PC-3 (cell line): ENCODE measurements around the gene IGSF22. TPM values are rescaled to one million over a fixed set of nuclear protein-coding genes. Genes with fewer than 3 reads are reported as not detected.

Experiments used
- ATAC-seq: fragments of 200-7000 bp; cut with Tn5 transposase; 2 replicates; pipeline ENCODE4 v1.9.1; 2020; ENCODE audit warnings: mild to moderate bottlenecking, moderate library complexity
- BruUV-seq: library from RNA; stranded (reverse); fragments of 400-500 nt; replicated peaks from 2 replicates; lab custom pipeline; 2021; lab: Mats Ljungman, UMichigan
- CTCF ChIA-PET: fragments of 300-600 bp; sonication (Branson Sonifier 250); formaldehyde crosslinking; loops from one replicate; lab custom pipeline; 2022; ENCODE audit warnings: antibody characterized with exemption; lab: Charles Lee
- POLR2A ChIA-PET: fragments of 300-600 bp; sonication (Branson Sonifier 250); formaldehyde crosslinking; loops from one replicate; lab custom pipeline; 2022; ENCODE audit warnings: antibody characterized with exemption; ENCODE audit not compliant: unreplicated experiment; lab: Charles Lee
- DNase-seq: peaks from one replicate; pipeline ENCODE4 v3.0.0-alpha.2; 2015
- H2AFZ ChIP-seq: fragments of 300-600 bp; sonication (generic); 2 replicates; pipeline ENCODE4 v1.6.0; 2016; ENCODE audit warnings: antibody characterized with exemption, low read length
- H3F3A ChIP-seq: fragments of 300-600 bp; sonication (generic); one replicate; pipeline ENCODE4 v1.6.0; 2017; ENCODE audit warnings: antibody characterized with exemption, low read length, control low read depth, mild to moderate bottlenecking; ENCODE audit not compliant: unreplicated experiment
- H3K27ac ChIP-seq: fragments of 300-600 bp; sonication (generic); 2 replicates; pipeline ENCODE4 v1.5.1; 2016; ENCODE audit warnings: mild to moderate bottlenecking, low read length
- H3K27me3 ChIP-seq: fragments of 300-600 bp; sonication (generic); 2 replicates; pipeline ENCODE4 v1.6.1; 2016; ENCODE audit warnings: low read length, mixed read lengths
- H3K36me3 ChIP-seq: fragments of 300-600 bp; sonication (generic); 2 replicates; pipeline ENCODE4 v1.6.1; 2016; ENCODE audit warnings: low read depth, mixed run types, low read length, mixed read lengths
- H3K4me1 ChIP-seq: fragments of 300-600 bp; sonication (generic); 2 replicates; pipeline ENCODE4 v1.5.1; 2016; ENCODE audit warnings: low read length; ENCODE audit not compliant: insufficient read depth
- H3K4me2 ChIP-seq: fragments of 300-600 bp; sonication (generic); 2 replicates; pipeline ENCODE4 v1.6.0; 2016; ENCODE audit warnings: low read length
- H3K4me3 ChIP-seq: fragments of 300-600 bp; sonication (generic); 2 replicates; pipeline ENCODE4 v1.5.1; 2016; ENCODE audit warnings: mild to moderate bottlenecking, low read length, mixed read lengths
- H3K79me2 ChIP-seq: fragments of 300-600 bp; sonication (generic); 2 replicates; pipeline ENCODE4 v1.6.1; 2017; ENCODE audit warnings: low read length, mixed read lengths
- H3K9ac ChIP-seq: fragments of 300-600 bp; sonication (generic); 2 replicates; pipeline ENCODE4 v1.6.0; 2016; ENCODE audit warnings: mild to moderate bottlenecking, low read length
- H3K9me2 ChIP-seq: fragments of 300-600 bp; sonication (generic); replicated peaks from 2 replicates; pipeline ENCODE4 v1.6.1; 2016; ENCODE audit warnings: mixed run types, low read length, mixed read lengths
- H3K9me3 ChIP-seq: fragments of 300-600 bp; sonication (generic); 2 replicates; pipeline ENCODE4 v1.6.1; 2016; ENCODE audit warnings: low read length, mixed read lengths
- H4K20me1 ChIP-seq: fragments of 300-600 bp; sonication (generic); 2 replicates; pipeline ENCODE4 v1.6.1; 2016; ENCODE audit warnings: low read length, mixed read lengths
- CTCF ChIP-seq: fragments of 300-600 bp; sonication (generic); conservative IDR thresholded peaks from 2 replicates; pipeline ENCODE4 v1.5.1; 2017; ENCODE audit warnings: antibody characterized with exemption, low read depth, mild to moderate bottlenecking, low read length
- EZH2 ChIP-seq: fragments of 300-600 bp; sonication (generic); IDR thresholded peaks from one replicate; pipeline ENCODE4 v1.6.1; 2017; ENCODE audit warnings: antibody characterized with exemption, mild to moderate bottlenecking, low read length; ENCODE audit not compliant: unreplicated experiment
- EZH2phosphoT487 ChIP-seq: fragments of 300-600 bp; sonication (generic); IDR thresholded peaks from 2 replicates; pipeline ENCODE4 v1.6.1; 2018; ENCODE audit warnings: mild to moderate bottlenecking, antibody characterized with exemption, low read length, borderline replicate concordance
- intact Hi-C: fragments of 100-400 bp; cut with micrococcal nuclease; formaldehyde crosslinking; loops from 2 replicates; pipeline ENCODE4 v1.9.0; 2023
- total RNA-seq: library from RNA; depleted of rRNA; stranded (reverse); fragments of >200 nt; gene quantifications from 2 replicates; pipeline ENCODE4 v1.2.3, GENCODE V29; 2014

IGSF22 gene
- total RNA-seq, 1 experiment from 2014 or later = not detected

GRCh38 chr11:18705651-18706281, 20.2 kb downstream of the IGSF22 start:
- H3K4me3 ChIP-seq = no peak overlapping the region
- H4K20me1 ChIP-seq = no peaks in the 10 kb centered on the region
- H3F3A ChIP-seq = no peaks in the 10 kb centered on the region
- H3K4me2 ChIP-seq = no peak overlapping the region
- no peak overlapping the region for H3K9ac ChIP-seq
- no peaks in the 10 kb centered on the region for H3K4me1 ChIP-seq
- H3K36me3 ChIP-seq = no peaks in the 10 kb centered on the region
- no peak for ATAC-seq
- intact Hi-C loops = no loop called here
- no TSS peak for BruUV-seq
- POLR2A ChIA-PET = no interaction called here
- H2AFZ ChIP-seq = no peak overlapping the region
- H3K27me3 ChIP-seq = no peaks in the 10 kb centered on the region
- no peak overlapping the region for H3K27ac ChIP-seq
- CTCF ChIA-PET = no interaction called here
- TF ChIP-seq CTCF = no peak
- TF ChIP-seq EZH2 = no peak
- TF ChIP-seq EZH2phosphoT487 = no peak
- H3K79me2 ChIP-seq = no peaks in the 10 kb centered on the region
- H3K9me3 ChIP-seq = no peaks in the 10 kb centered on the region
- H3K9me2 ChIP-seq = no peaks in the 10 kb centered on the region
- no peak for DNase-seq

DNA sequence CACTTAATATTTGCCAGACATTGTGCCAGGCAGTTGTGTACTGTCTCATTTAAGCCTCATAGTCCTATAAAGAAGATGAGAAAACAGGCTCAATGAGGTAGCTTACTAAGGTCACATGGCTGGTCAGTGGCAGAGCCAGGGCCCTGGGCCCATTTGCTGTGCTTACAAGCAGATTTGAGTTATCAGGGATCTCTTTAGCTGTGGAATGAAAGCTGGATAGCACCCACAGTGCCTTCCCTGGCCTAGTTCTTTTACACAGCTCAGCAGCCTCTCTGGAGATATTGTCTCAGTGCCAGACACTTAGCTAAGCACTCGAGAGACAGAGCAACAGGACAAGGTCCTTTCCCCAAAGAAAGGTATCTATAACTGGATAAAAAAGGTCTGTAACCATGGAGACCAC, 21.3 kb downstream of the IGSF22 start:
- Histone ChIP-seq H3K9me2 (no peaks in the 10 kb centered on the region), H3K4me3 (no peak overlapping the region), H3F3A (no peaks in the 10 kb centered on the region), H3K4me2 (no peak overlapping the region), H3K79me2 (no peaks in the 10 kb centered on the region), H2AFZ (no peak overlapping the region), H3K9me3 (no peaks in the 10 kb centered on the region), H3K27me3 (no peaks in the 10 kb centered on the region), H3K27ac (no peak overlapping the region), H4K20me1 (no peaks in the 10 kb centered on the region), H3K4me1 (0 out of 2 replicates have a peak, but pooled peaks cover 2% of the 10 kb centered on the region), H3K9ac (no peak overlapping the region), H3K36me3 (no peaks in the 10 kb centered on the region)
- no TSS peak for BruUV-seq
- no peak for TF ChIP-seq EZH2
- no peak for TF ChIP-seq EZH2phosphoT487
- TF ChIP-seq CTCF = no peak
- POLR2A ChIA-PET = no interaction called here
- intact Hi-C loops = no loop called here
- DNase-seq = no peak
- ATAC-seq = no peak
- CTCF ChIA-PET = interaction anchor here (0.6 kb wide), 1 partner anchor 36 kb away, joined by 4 read pairs; no protein-coding TSS in a partner anchor

DNA sequence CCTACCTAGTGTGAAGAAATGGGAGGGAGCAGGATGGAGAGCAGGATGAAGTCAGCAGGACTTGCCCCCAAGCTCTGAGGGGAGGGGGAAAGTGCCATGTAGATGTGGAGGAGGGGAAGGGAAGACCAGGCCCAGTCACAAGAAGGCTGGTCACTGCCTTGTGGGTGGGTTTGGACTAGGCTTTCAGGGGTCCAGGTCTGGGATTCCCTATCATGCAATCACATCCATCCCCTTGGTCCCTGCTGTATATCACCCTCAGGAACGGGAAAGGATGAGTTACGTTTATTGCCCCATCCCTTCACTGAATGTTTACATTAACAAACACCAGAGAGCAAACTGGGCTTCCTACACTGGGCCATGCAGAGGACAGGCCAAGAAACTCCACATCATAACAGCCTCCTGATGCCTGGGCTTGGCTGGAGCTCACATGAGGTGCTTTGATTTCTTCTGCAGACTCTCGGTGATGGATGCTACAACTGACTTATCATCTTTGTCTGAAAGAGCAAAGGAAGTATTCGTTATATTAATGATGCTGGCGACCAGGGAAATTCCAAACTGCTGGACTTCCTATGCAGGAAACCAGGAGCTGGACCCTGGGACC, 21.8 kb downstream of the IGSF22 start:
- BruUV-seq = no TSS peak
- CTCF ChIA-PET = interaction anchor here (0.6 kb wide), 1 partner anchor 36 kb away, joined by 4 read pairs; no protein-coding TSS in a partner anchor
- no peaks in the 10 kb centered on the region for H3F3A ChIP-seq

More for the DNA sequence above, 21.8 kb downstream of the IGSF22 start:
- Histone ChIP-seq H3K4me1 (peaks cover 8% of the 10 kb centered on the region; the same call in 1 of the 2 replicates), H3K27me3 (no peaks in the 10 kb centered on the region), H3K9ac (no peak overlapping the region), H3K79me2 (no peaks in the 10 kb centered on the region), H3K4me3 (no peak overlapping the region), H3K4me2 (no peak overlapping the region), H3K36me3 (no peaks in the 10 kb centered on the region), H4K20me1 (no peaks in the 10 kb centered on the region), H2AFZ (no peak overlapping the region), H3K9me2 (no peaks in the 10 kb centered on the region), H3K27ac (no peak overlapping the region), H3K9me3 (no peaks in the 10 kb centered on the region)
- intact Hi-C loops = no loop called here
- no peak for ATAC-seq
- POLR2A ChIA-PET = no interaction called here
- no peak for TF ChIP-seq EZH2
- no peak for TF ChIP-seq EZH2phosphoT487
- TF ChIP-seq CTCF = no peak
- DNase-seq = no peak
